Fibroblast of villous mesenchyme (primary cell): ENCODE results near the gene BMPR2. TPM values are rescaled to one million over a fixed set of nuclear protein-coding genes. Genes with fewer than 3 reads are reported as not detected.
A peak's percentile ranks its signal among the peaks of the same experiment; 100 is the strongest.
"Not testable (repeated sequence)": the region's sequence is repeated elsewhere in the genome, so short reads cannot be mapped to it uniquely, and the experiment has no call there.

Experiments used
- DNase-seq: peaks from one replicate; pipeline ENCODE4 v3.0.0-alpha.2; 2010; ENCODE audit warnings: low read depth
- H3K4me3 ChIP-seq: 2 replicates; pipeline ENCODE4 v1.5.1; 2011; ENCODE audit warnings: low read depth, mild to moderate bottlenecking, low read length
- CTCF ChIP-seq: IDR thresholded peaks from 2 replicates; pipeline ENCODE4 v1.5.1; 2012; ENCODE audit warnings: low read depth, mild to moderate bottlenecking, low read length; ENCODE audit not compliant: insufficient read depth
- total RNA-seq: library from RNA; depleted of rRNA; stranded (reverse); fragments of >200 nt; gene quantifications from 2 replicates; pipeline ENCODE4 v1.2.3, GENCODE V29; 2012

Gene BMPR2
- total RNA-seq, 1 donor, result 47.9 TPM

GRCh38 chr2:202373490-202373889, 2.6 kb upstream of the BMPR2 start:
- TF ChIP-seq CTCF, result no peak
- DNase-seq, result peak; percentile 83
- H3K4me3 ChIP-seq, result no peak overlapping the region

- DNase-seq, result not testable (repeated sequence)
- peak overlapping the region; percentile 90 for H3K4me3 ChIP-seq
Observed at GRCh38 chr2:202374383-202374782, 1.7 kb upstream of the BMPR2 start.

DNA sequence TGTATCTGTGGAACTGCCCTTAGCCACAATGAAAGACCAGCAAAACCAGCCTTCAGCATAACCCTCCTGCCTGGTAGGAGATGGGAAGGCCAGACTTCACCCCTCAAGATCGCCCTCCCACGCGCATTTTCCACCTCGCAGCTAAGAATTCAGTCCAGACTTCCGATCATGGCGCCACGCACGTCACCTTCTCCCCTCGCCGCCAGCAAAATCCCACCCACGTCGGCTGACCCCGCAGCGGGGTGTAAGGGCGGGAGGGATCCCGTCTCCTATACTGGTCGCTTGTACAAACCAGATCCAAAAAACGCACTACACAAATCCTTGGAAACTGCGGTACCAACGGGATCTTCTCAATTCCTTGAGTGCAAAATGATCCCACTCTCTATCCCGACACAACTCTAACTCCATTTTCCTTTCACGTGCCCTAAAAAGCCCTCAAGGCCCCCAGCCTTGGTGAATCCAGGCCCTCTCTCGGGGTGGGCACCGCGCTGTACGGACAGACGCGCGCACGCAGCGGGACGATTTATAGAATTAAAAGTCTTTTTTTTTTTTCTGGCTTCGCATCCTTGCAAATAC, 1.0 kb upstream of the BMPR2 start:
- peak; percentile 81 for DNase-seq
- H3K4me3 ChIP-seq, result peak overlapping the region; percentile 90
- no peak for TF ChIP-seq CTCF

- TF ChIP-seq CTCF, result no peak
- peak; percentile 59 for DNase-seq
- peak overlapping the region; percentile 90 for H3K4me3 ChIP-seq
Observed at GRCh38 chr2:202376460-202377206, 506 bp downstream of the BMPR2 start.

- DNase-seq, result peak; percentile 42
Observed at GRCh38 chr2:202377207-202377761, 1.2 kb downstream of the BMPR2 start.

DNA sequence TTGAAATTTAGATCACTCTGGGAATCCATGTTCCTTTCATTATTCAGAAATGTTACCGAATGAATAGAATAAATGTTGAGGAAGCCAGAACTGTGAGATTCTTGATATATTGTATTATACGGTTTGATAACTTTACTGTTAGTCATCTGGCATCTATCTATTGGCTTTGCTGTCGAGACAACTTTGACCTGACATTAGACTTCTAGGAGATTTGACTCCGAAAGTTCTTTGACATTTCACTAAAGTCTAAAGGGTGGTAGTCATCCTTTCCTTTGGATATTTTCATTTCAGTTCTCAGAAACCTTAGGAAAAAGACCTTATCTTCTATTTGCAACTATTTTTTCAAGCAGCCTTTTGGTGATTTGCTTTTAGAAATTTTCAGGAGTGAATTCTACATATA, 1.9 kb downstream of the BMPR2 start:
- TF ChIP-seq CTCF, result no peak
- peak overlapping the region; percentile 90 for H3K4me3 ChIP-seq
- no peak for DNase-seq

More at GRCh38 chr2:202377207-202377761, 1.2 kb downstream of the BMPR2 start:
- TF ChIP-seq CTCF, result no peak
- H3K4me3 ChIP-seq, result peak overlapping the region; percentile 90

DNA sequence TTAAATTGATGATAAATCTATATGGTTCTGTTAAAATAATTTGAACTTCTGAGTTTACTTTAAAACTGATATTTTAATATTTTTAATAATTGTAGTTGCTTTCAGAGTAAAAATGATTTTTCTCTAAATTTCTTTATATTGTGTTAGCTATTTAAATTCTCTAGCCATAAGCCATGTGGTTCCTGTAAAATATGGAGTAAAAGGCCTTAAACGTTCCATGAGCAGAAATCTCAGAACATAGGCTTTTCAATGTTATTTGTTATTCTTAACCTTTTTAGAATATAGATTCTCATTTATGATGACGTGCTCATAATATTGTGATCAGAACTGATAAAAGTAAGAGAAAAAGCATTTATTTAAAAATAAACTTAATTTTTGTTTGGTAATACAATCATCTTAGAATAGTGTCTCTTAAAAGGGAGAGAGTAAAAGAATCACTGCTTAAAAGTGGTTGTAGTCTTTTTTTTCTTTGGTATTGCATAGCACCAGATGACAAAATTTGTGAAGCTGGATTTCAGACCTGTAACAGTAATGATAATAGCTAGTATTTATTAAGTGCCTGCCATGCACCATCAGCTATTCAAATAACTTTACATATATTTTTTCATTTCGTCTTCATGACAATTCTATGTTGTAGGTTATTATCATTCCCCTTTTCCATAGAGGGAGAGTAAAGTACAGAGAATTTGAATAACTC, 2.7 kb downstream of the BMPR2 start:
- DNase-seq, result peak; percentile 41
- H3K4me3 ChIP-seq, result peak overlapping the region; percentile 90
- TF ChIP-seq CTCF, result no peak
